Endodermal cell (in vitro differentiated cells): Measurements from ENCODE around the gene CUX1. TPM values are rescaled to one million over a fixed set of nuclear protein-coding genes. Genes with fewer than 3 reads are reported as not detected.
A peak's percentile ranks its signal among the peaks of the same experiment; 100 is the strongest.

Source experiments
- DNase-seq: peaks from one replicate; pipeline ENCODE4 v3.0.0-alpha.2; 2017
- H3K27ac ChIP-seq: 2 replicates; pipeline ENCODE4 v1.5.1; 2013; ENCODE audit warnings: mild to moderate bottlenecking, low read depth, low read length, moderate library complexity
- H3K27me3 ChIP-seq: 2 replicates; pipeline ENCODE4 v1.6.1; 2013; ENCODE audit warnings: mild to moderate bottlenecking, low read length, moderate library complexity; ENCODE audit not compliant: insufficient read depth, control insufficient read depth, poor library complexity, severe bottlenecking
- H3K36me3 ChIP-seq: 2 replicates; pipeline ENCODE4 v1.7.0; 2013; ENCODE audit warnings: mild to moderate bottlenecking, low read length, moderate library complexity; ENCODE audit not compliant: control insufficient read depth, insufficient read depth
- H3K4me1 ChIP-seq: one replicate; pipeline ENCODE4 v1.7.0; 2013; ENCODE audit warnings: low read length; ENCODE audit not compliant: control insufficient read depth, insufficient read depth
- H3K4me3 ChIP-seq: 2 replicates; pipeline ENCODE4 v1.5.1; 2013; ENCODE audit warnings: mild to moderate bottlenecking, low read length, moderate library complexity
- H3K9ac ChIP-seq: 2 replicates; pipeline ENCODE4 v1.6.1; 2013; ENCODE audit warnings: mild to moderate bottlenecking, low read length, moderate library complexity; ENCODE audit not compliant: poor library complexity, severe bottlenecking; ENCODE audit errors: extremely low read depth
- H3K9me3 ChIP-seq: 2 replicates; pipeline ENCODE4 v1.6.1; 2013; ENCODE audit warnings: mild to moderate bottlenecking, low read length, moderate library complexity; ENCODE audit not compliant: control insufficient read depth
- H3K27ac Mint-ChIP-seq: 2 replicates; pipeline ENCODE4 v1.8.0; 2020; ENCODE audit warnings: mixed read lengths
- H3K27me3 Mint-ChIP-seq: 2 replicates; pipeline ENCODE4 v1.8.0; 2021; ENCODE audit warnings: mild to moderate bottlenecking, mixed read lengths; ENCODE audit not compliant: insufficient read depth
- H3K36me3 Mint-ChIP-seq: 2 replicates; pipeline ENCODE4 v1.8.0; 2020; ENCODE audit warnings: low read depth, mixed read lengths
- H3K4me1 Mint-ChIP-seq: 2 replicates; pipeline ENCODE4 v1.8.0; 2020; ENCODE audit warnings: mixed read lengths
- H3K4me3 Mint-ChIP-seq: 2 replicates; pipeline ENCODE4 v1.8.0; 2020; ENCODE audit warnings: mild to moderate bottlenecking, moderate library complexity, mixed read lengths
- H3K9me3 Mint-ChIP-seq: 2 replicates; pipeline ENCODE4 v1.8.0; 2020; ENCODE audit warnings: mild to moderate bottlenecking, mixed read lengths
- WGBS, 2 experiments: methylation state at CpG; one replicate each; pipeline versions ENCODE4 v1.1.5 to v1.1.7; 2013; ENCODE audit warnings: missing lambda C conversion rate in 2 of 2, mixed read lengths in 1 of 2; ENCODE audit not compliant: insufficient coverage in 1 of 2, insufficient read length in 1 of 2; 5-methylcytosine and 5-hydroxymethylcytosine counted together
- total RNA-seq, 2 donors: library from RNA; stranded (reverse); fragmentation: NEBNext Ultra II Directional in 1 of 2; extraction: Animal tissue kit (Norgen Biotek cat#: 25700) in 1 of 2; gene quantifications; 2 replicates in 1 of 2; 3 replicates in 1 of 2; pipeline ENCODE4 v1.2.1, GENCODE V29; 2021
- TF ChIP-seq, protein P1 (sequence below): fragments of 200-600 bp; sonication (generic); conservative IDR thresholded peaks from 2 replicates; pipeline ENCODE4 v1.5.0; 2021; ENCODE audit warnings: antibody characterized with exemption, mild to moderate bottlenecking

CUX1 gene
- total RNA-seq, 2 donors from 2014 or later = 85.1 to 108 TPM

DNA sequence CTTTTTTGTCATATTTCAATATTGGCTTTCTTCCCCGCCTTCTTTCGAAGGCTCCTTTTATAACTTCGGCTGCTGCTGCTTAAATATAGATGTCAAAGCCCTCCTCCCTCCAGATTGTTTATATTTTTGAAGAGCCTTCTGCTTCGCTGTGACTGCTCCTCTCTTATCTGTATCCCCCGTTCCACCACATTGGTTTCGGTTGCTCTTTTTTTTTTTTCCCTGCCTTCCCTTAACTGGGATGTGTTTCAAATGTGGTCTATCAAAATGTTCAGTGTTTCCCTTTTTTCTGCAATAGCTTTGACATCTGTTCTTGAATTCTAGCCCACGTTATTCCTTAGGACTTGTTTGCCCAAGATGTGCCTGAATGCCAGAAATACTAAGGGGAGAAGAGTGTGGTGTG is 96.4 kb downstream of the CUX1 start:
- peaks cover 35% of the 10 kb centered on the region for H3K36me3 ChIP-seq
- Mint-ChIP-seq H3K27ac (peak overlapping the region; percentile 5), H3K4me3 (no peak overlapping the region), H3K36me3 (peaks cover 35% of the 10 kb centered on the region), H3K9me3 (no peaks in the 10 kb centered on the region), H3K4me1 (peaks cover 22% of the 10 kb centered on the region), H3K27me3 (no peaks in the 10 kb centered on the region)
- H3K9ac ChIP-seq = no peak overlapping the region
- H3K4me1 ChIP-seq = peaks cover 8% of the 10 kb centered on the region
- TF ChIP-seq, protein P1, sequence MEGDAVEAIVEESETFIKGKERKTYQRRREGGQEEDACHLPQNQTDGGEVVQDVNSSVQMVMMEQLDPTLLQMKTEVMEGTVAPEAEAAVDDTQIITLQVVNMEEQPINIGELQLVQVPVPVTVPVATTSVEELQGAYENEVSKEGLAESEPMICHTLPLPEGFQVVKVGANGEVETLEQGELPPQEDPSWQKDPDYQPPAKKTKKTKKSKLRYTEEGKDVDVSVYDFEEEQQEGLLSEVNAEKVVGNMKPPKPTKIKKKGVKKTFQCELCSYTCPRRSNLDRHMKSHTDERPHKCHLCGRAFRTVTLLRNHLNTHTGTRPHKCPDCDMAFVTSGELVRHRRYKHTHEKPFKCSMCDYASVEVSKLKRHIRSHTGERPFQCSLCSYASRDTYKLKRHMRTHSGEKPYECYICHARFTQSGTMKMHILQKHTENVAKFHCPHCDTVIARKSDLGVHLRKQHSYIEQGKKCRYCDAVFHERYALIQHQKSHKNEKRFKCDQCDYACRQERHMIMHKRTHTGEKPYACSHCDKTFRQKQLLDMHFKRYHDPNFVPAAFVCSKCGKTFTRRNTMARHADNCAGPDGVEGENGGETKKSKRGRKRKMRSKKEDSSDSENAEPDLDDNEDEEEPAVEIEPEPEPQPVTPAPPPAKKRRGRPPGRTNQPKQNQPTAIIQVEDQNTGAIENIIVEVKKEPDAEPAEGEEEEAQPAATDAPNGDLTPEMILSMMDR = no peak
- no peak for DNase-seq
- WGBS, 2 experiments = 86 to 97% methylated on average over 5 to 7 of the region's 7 CpGs
- H3K27me3 ChIP-seq = no peaks in the 10 kb centered on the region
- H3K27ac ChIP-seq = no peak overlapping the region
- no peak overlapping the region for H3K4me3 ChIP-seq
- H3K9me3 ChIP-seq = no peaks in the 10 kb centered on the region

DNA sequence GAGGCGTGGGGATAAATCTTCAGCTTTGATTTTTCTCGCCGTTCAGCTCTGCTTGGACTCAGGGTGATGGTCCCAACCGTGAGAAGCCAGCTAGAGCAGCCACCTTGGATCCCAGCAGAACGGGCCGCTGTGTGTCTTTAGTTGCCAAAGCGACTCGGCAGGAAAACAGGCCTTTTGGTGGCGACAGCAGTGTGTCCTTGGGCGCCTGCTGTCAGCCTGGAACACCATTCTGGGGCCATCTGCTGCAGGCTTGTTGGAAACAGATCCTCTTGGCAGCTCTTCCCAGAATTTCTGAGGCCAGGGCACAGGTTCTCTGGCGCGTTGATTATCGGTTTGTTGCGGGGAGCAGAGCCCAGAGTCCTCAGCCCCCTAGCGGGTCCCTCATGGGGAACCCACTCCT is 97.6 kb downstream of the CUX1 start:
- peak overlapping the region; percentile 17 for H3K27ac ChIP-seq
- Mint-ChIP-seq H3K27me3 (no peaks in the 10 kb centered on the region), H3K4me3 (no peak overlapping the region), H3K27ac (no peak overlapping the region), H3K36me3 (peaks cover 44% of the 10 kb centered on the region), H3K9me3 (no peaks in the 10 kb centered on the region), H3K4me1 (peaks cover 22% of the 10 kb centered on the region)
- H3K9ac ChIP-seq = no peak overlapping the region
- no peaks in the 10 kb centered on the region for H3K27me3 ChIP-seq
- TF ChIP-seq, protein P1 = no peak
- no peak for DNase-seq
- 96 to 98% methylated on average over 14 to 15 of the region's 15 CpGs for WGBS, 2 experiments
- peaks cover 8% of the 10 kb centered on the region for H3K4me1 ChIP-seq
- H3K4me3 ChIP-seq = no peak overlapping the region
- H3K36me3 ChIP-seq = peaks cover 44% of the 10 kb centered on the region
- H3K9me3 ChIP-seq = no peaks in the 10 kb centered on the region

DNA sequence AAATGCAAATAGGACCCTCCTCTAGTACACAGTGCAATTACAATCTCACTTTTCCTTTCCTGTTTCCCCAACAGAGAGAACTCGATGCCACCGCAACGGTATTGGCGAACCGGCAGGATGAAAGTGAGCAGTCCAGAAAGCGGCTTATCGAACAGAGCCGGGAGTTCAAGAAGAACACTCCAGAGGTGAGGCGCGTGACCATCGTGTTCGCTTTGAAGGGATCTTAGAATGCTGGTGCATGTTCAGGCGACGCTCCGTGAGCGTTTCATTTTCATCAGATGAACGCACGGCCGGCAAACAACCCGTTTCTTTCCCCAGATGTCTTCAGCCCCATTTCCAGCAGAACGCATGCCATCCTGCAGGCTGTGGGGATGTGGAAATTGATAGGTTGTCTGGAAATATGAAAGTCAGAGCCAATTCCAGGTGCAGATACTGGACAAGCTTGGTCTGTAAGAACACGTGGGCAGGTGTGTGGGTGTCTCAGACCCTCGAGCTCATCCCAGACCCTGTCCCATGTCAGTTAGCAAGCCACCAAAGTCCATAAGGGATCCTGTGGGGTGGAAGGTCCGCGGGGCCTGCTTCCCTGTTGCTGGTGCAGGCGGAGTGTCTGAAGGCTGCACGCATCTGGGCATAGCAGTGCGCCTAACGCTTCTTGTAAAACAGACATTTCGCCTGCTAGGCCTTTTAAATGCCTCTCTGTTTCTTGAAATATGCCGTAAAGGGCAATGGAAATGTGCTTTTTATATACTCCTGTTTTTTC is 98.8 kb downstream of the CUX1 start:
- H3K27ac Mint-ChIP-seq = peak overlapping the region; percentile 72
- H3K36me3 ChIP-seq = peaks cover 44% of the 10 kb centered on the region
- no peak overlapping the region for H3K4me3 ChIP-seq
- H3K27me3 ChIP-seq = no peaks in the 10 kb centered on the region
- peak overlapping the region; percentile 17 for H3K27ac ChIP-seq
- H3K36me3 Mint-ChIP-seq = peaks cover 44% of the 10 kb centered on the region
- H3K9me3 Mint-ChIP-seq = no peaks in the 10 kb centered on the region
- H3K9ac ChIP-seq = no peak overlapping the region
- 95 to 97% methylated on average over 29 to 31 of the region's 31 CpGs for WGBS, 2 experiments
- DNase-seq = no peak
- no peak overlapping the region for H3K4me3 Mint-ChIP-seq
- no peaks in the 10 kb centered on the region for H3K27me3 Mint-ChIP-seq
- no peaks in the 10 kb centered on the region for H3K9me3 ChIP-seq
- TF ChIP-seq, protein P1 = no peak
- H3K4me1 ChIP-seq = peaks cover 8% of the 10 kb centered on the region
- peaks cover 22% of the 10 kb centered on the region for H3K4me1 Mint-ChIP-seq
